HG02870 (cell line): ENCODE measurements around the gene PRKCB.
"Not testable (repeated sequence)": the region's sequence is repeated elsewhere in the genome, so short reads cannot be mapped to it uniquely, and the experiment has no call there.

Experiments used
- ATAC-seq: cut with Tn5 transposase; IDR thresholded peaks from one replicate; pipeline ENCODE4 v1.9.1; 2021; ENCODE audit warnings: mild to moderate bottlenecking, moderate library complexity; ENCODE audit not compliant: unreplicated experiment

PRKCB gene

GRCh38 chr16:23998771-23999170 is 163.0 kb downstream of the PRKCB start:
- ATAC-seq, result no peak

GRCh38 chr16:23999663-24000062 is 163.9 kb downstream of the PRKCB start:
- ATAC-seq, result peak; percentile 87

GRCh38 chr16:24001710-24002109 is 165.9 kb downstream of the PRKCB start:
- no peak for ATAC-seq

GRCh38 chr16:24002619-24003018 is 166.8 kb downstream of the PRKCB start:
- no peak for ATAC-seq

GRCh38 chr16:24005577-24005976 is 169.8 kb downstream of the PRKCB start:
- no peak for ATAC-seq

- ATAC-seq, result no peak
These were observed 171.6 kb downstream of the PRKCB start for GRCh38 chr16:24007391-24007790.

- ATAC-seq, result no peak
These were observed 172.2 kb downstream of the PRKCB start for GRCh38 chr16:24007934-24008333.

- ATAC-seq, result no peak
These were observed 173.3 kb downstream of the PRKCB start for GRCh38 chr16:24009098-24009497.

- no peak for ATAC-seq
These were observed 174.2 kb downstream of the PRKCB start for GRCh38 chr16:24009955-24010354.

GRCh38 chr16:24010440-24011089 is 174.8 kb downstream of the PRKCB start:
- ATAC-seq, result peak; percentile 28

- no peak for ATAC-seq
These were observed 175.5 kb downstream of the PRKCB start for GRCh38 chr16:24011237-24011636.

GRCh38 chr16:24013054-24013636 is 177.4 kb downstream of the PRKCB start:
- ATAC-seq, result no peak

GRCh38 chr16:24013864-24014645 is 178.3 kb downstream of the PRKCB start:
- ATAC-seq, result peak; percentile 90

- ATAC-seq, result not testable (repeated sequence)
These were observed 179.2 kb downstream of the PRKCB start for GRCh38 chr16:24014955-24015354.

- no peak for ATAC-seq
These were observed 180.1 kb downstream of the PRKCB start for GRCh38 chr16:24015923-24016322.

- no peak for ATAC-seq
These were observed 182.7 kb downstream of the PRKCB start for GRCh38 chr16:24018485-24018884.

- no peak for ATAC-seq
These were observed 187.0 kb downstream of the PRKCB start for GRCh38 chr16:24022797-24023196.

GRCh38 chr16:24023621-24024020 is 187.8 kb downstream of the PRKCB start:
- ATAC-seq, result no peak

- no peak for ATAC-seq
These were observed 189.2 kb downstream of the PRKCB start for GRCh38 chr16:24024971-24025370.

- ATAC-seq, result no peak
These were observed 191.7 kb downstream of the PRKCB start for GRCh38 chr16:24027466-24027865.

GRCh38 chr16:24029841-24030240 is 194.1 kb downstream of the PRKCB start:
- not testable (repeated sequence) for ATAC-seq
